ENCODE data around the gene CRACR2A.

CRACR2A gene

GRCh38 chr12:3571323-3571722, 181.6 kb downstream of the CRACR2A start:
- no peak overlapping the region for H3K4me3 ChIP-seq (ENCODE audit: low read depth, low read length)

GRCh38 chr12:3568695-3569094, 184.2 kb downstream of the CRACR2A start:
- no peak overlapping the region for H3K4me3 ChIP-seq (ENCODE audit: low read depth, low read length)

- H3K4me3 ChIP-seq (ENCODE audit: low read depth, low read length), result no peak overlapping the region
Observed at GRCh38 chr12:3565985-3566384, 186.9 kb downstream of the CRACR2A start.

Data from iPS-11a (cell line).